Sciatic nerve (tissue), 2 donors: ENCODE results near the gene SAMD8. TPM values are rescaled to one million over a fixed set of nuclear protein-coding genes. Genes with fewer than 3 reads are reported as not detected.
A peak's percentile ranks its signal among the peaks of the same experiment; 100 is the strongest.

ENCODE experiments used
- ATAC-seq: fragments of 200-7000 bp; cut with Tn5 transposase; one replicate; pipeline ENCODE4 v1.9.1; 2020; ENCODE audit warnings: mild to moderate bottlenecking, moderate library complexity
- DNase-seq: peaks from one replicate; pipeline ENCODE4 v3.0.0-alpha.2; 2020; ENCODE audit warnings: low spot score
- intact Hi-C: fragments of 100-400 bp; cut with DNase I; formaldehyde crosslinking; loops from one replicate; pipeline ENCODE4 v1.14.2; 2022
- total RNA-seq: library from RNA; stranded (reverse); fragmentation: NEBNext Ultra II Directional; extraction: Animal tissue kit (Norgen Biotek cat#: 25700); gene quantifications from one replicate; pipeline ENCODE4 v1.2.1, GENCODE V29; 2021
- donor health status: DM: no; HTN: no; CAD: no.
- donor health status: DM: no; HTN: no; CAD: no.

SAMD8 gene
- total RNA-seq, result 51.4 TPM

GRCh38 chr10:75111365-75111906 lies at the start of gene SAMD8:
SAMD8 (plus strand) TSS chr10:75111656; CDS start chr10:75150529, 38,873 bp downstream.
- intact Hi-C loops, result no loop called here
- ATAC-seq (peak; percentile 91), DNase-seq (peak; percentile 97)

- DNase-seq (no peak), ATAC-seq (peak; percentile 39)
- intact Hi-C loops, result no loop called here
Measured at GRCh38 chr10:75061709-75062505, 49.5 kb upstream of the SAMD8 start.

GRCh38 chr10:75062506-75063299 lies 48.8 kb upstream of the SAMD8 start:
- ATAC-seq, result peak; percentile 94
- DNase-seq, result peak; percentile 70
- intact Hi-C loops, result no loop called here

GRCh38 chr10:75063461-75064230 lies 47.8 kb upstream of the SAMD8 start:
- intact Hi-C loops, result no loop called here
- no peak for ATAC-seq
- no peak for DNase-seq

- ATAC-seq, result no peak
- DNase-seq, result no peak
- intact Hi-C loops, result no loop called here
Measured at GRCh38 chr10:75065076-75065475, 46.4 kb upstream of the SAMD8 start.

GRCh38 chr10:75066271-75066670 lies 45.2 kb upstream of the SAMD8 start:
- no peak for DNase-seq
- no peak for ATAC-seq
- intact Hi-C loops, result no loop called here

GRCh38 chr10:75067272-75067671 lies 44.2 kb upstream of the SAMD8 start:
- ATAC-seq, result no peak
- no peak for DNase-seq

GRCh38 chr10:75068523-75068922 lies 42.9 kb upstream of the SAMD8 start:
- no peak for ATAC-seq
- DNase-seq, result no peak
- intact Hi-C loops, result no loop called here

More at GRCh38 chr10:75067272-75067671, 44.2 kb upstream of the SAMD8 start:
- intact Hi-C loops, result no loop called here

- DNase-seq, result no peak
- no peak for ATAC-seq
- intact Hi-C loops, result no loop called here
Measured at GRCh38 chr10:75070476-75070875, 41.0 kb upstream of the SAMD8 start.

- intact Hi-C loops, result no loop called here
- DNase-seq, result no peak
Measured at GRCh38 chr10:75070961-75071428, 40.5 kb upstream of the SAMD8 start.

GRCh38 chr10:75071756-75072155 lies 39.7 kb upstream of the SAMD8 start:
- intact Hi-C loops, result no loop called here
- ATAC-seq (no peak), DNase-seq (no peak)

More at GRCh38 chr10:75070961-75071428, 40.5 kb upstream of the SAMD8 start:
- no peak for ATAC-seq

- no peak for DNase-seq
- intact Hi-C loops, result no loop called here
Measured at GRCh38 chr10:75072727-75073126, 38.7 kb upstream of the SAMD8 start.

GRCh38 chr10:75073442-75073841 lies 38.0 kb upstream of the SAMD8 start:
- intact Hi-C loops, result no loop called here
- DNase-seq (no peak), ATAC-seq (no peak)

More at GRCh38 chr10:75072727-75073126, 38.7 kb upstream of the SAMD8 start:
- no peak for ATAC-seq

GRCh38 chr10:75074711-75075445 lies 36.6 kb upstream of the SAMD8 start:
- intact Hi-C loops, result no loop called here
- DNase-seq (no peak), ATAC-seq (no peak)

GRCh38 chr10:75076348-75076747 lies 35.1 kb upstream of the SAMD8 start:
- intact Hi-C loops, result no loop called here
- ATAC-seq, result no peak
- DNase-seq, result no peak

GRCh38 chr10:75079436-75080083 lies 31.9 kb upstream of the SAMD8 start:
- DNase-seq, result no peak
- intact Hi-C loops, result no loop called here
- no peak for ATAC-seq

- intact Hi-C loops, result no loop called here
- no peak for ATAC-seq
Measured at GRCh38 chr10:75080554-75080953, 30.9 kb upstream of the SAMD8 start.

GRCh38 chr10:75081379-75081778 lies 30.1 kb upstream of the SAMD8 start:
- DNase-seq, result no peak
- intact Hi-C loops, result no loop called here
- ATAC-seq, result no peak

More at GRCh38 chr10:75080554-75080953, 30.9 kb upstream of the SAMD8 start:
- no peak for DNase-seq
